ENCODE measurements around the gene DIP2C.

DNA sequence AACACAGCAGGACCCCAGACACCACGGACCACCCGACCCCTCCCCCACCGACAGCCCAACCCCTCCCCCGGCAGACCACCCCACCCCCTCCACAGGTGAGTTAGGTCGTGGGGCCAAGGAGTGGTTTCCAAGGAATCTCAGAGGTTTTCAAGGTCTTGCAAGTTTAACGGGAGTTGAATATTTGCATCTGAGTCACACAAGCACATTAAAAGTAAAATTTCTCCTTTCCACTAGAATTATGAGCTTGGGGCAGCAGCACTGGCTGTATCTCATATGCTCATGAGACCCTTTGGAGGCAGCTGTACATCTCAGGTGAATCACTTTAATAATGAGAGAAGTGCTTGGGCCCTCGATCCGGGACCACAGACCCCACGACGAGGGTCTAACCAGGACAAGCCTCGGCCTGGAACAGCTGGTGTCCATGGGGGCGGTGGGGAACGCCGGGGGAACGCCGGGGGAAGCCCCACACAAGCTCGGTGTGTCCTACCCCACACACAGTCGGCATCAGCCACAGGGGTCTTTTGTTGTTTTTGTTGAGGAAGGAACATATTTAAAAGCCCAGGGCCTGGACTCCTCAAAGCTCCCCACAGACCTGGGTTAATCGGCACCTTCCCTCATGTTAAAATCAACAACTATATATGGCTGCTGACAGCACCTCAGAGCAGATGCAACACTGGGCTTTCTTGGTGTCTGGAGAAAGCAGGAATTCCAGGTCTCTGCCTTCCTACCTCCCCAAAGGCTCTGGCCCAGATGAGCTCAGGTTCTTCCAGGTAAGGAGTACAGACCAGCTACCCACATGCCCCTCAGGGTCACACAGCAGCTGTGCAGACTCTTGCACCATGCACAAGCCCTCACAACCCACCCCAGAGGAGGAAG lies 130.3 kb downstream of the DIP2C start:
- TF ChIP-seq, protein P1, sequence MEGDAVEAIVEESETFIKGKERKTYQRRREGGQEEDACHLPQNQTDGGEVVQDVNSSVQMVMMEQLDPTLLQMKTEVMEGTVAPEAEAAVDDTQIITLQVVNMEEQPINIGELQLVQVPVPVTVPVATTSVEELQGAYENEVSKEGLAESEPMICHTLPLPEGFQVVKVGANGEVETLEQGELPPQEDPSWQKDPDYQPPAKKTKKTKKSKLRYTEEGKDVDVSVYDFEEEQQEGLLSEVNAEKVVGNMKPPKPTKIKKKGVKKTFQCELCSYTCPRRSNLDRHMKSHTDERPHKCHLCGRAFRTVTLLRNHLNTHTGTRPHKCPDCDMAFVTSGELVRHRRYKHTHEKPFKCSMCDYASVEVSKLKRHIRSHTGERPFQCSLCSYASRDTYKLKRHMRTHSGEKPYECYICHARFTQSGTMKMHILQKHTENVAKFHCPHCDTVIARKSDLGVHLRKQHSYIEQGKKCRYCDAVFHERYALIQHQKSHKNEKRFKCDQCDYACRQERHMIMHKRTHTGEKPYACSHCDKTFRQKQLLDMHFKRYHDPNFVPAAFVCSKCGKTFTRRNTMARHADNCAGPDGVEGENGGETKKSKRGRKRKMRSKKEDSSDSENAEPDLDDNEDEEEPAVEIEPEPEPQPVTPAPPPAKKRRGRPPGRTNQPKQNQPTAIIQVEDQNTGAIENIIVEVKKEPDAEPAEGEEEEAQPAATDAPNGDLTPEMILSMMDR (IDR thresholded peaks at IDR 0.05), result no peak
- no peak for TF ChIP-seq POLR2A (IDR thresholded peaks at IDR 0.05)
